ENCODE data around the gene ZNF385B. TPM values are rescaled to one million over a fixed set of nuclear protein-coding genes. Genes with fewer than 3 reads are reported as not detected.

The ZNF385B gene
- total RNA-seq, 4 donors from 2014 or later = 0.51 to 2.9 (median 1.7) TPM

- no peak for TF ChIP-seq CTCF (IDR thresholded peaks at IDR 0.05; ENCODE audit: low read depth)
Measured at GRCh38 chr2:179891237-179891636, 29.8 kb upstream of the ZNF385B start.

DNA sequence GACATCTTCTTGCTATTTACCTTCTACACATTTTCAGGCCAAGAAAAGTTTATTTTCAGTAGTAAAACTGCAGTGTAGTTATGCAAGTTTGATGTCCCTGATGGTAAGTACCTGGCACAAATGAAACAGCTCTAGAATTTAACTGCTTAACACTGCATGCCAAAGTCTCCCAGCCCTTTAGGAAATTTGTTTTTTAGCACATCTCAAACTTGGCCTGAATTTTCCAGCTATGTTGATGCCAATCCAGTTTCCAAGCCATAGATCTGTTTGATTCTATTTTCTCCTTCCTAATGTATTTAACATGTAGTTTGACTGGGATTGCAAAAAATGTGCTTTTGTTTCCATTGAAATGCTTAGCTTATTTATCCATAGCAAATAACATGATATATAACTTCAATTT lies 29.3 kb upstream of the ZNF385B start:
- no peak for TF ChIP-seq CTCF (IDR thresholded peaks at IDR 0.05; ENCODE audit: low read depth)

DNA sequence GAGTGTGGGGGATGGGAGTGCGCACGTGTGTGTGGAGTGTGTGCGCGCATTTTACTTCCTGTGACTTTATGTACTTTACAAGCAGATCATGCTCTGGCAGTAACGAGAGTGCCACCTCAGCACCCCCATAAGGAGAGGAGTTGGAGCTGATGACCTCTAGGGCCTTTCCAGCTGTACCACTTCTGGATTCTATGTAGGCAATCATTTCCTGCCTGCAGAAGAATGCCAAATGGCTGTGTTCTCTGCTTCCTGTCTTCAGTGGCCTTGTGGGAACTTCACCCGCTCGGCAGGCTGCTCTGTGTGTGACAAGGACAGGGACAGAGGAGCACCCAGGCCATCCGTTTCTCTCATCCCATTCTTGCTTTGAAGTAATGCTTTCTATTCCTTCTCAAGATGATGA lies 22.8 kb upstream of the ZNF385B start:
- no peak for TF ChIP-seq CTCF (IDR thresholded peaks at IDR 0.05; ENCODE audit: low read depth)

GRCh38 chr2:179882851-179883806 lies 21.7 kb upstream of the ZNF385B start:
- TF ChIP-seq CTCF (IDR thresholded peaks at IDR 0.05; ENCODE audit: low read depth) = no peak

GRCh38 chr2:179877601-179878364 lies 16.4 kb upstream of the ZNF385B start:
- TF ChIP-seq CTCF (IDR thresholded peaks at IDR 0.05; ENCODE audit: low read depth) = no peak

GRCh38 chr2:179876266-179876665 lies 14.9 kb upstream of the ZNF385B start:
- TF ChIP-seq CTCF (IDR thresholded peaks at IDR 0.05; ENCODE audit: low read depth) = no peak

- TF ChIP-seq CTCF (IDR thresholded peaks at IDR 0.05; ENCODE audit: low read depth) = no peak
Measured at GRCh38 chr2:179875864-179876263, 14.5 kb upstream of the ZNF385B start.
